Mucosa of stomach (tissue), 1 donor: ENCODE measurements around the gene RNF150.
"Not testable (repeated sequence)": the region's sequence is repeated elsewhere in the genome, so short reads cannot be mapped to it uniquely, and the experiment has no call there.

Source experiments
- H3K27me3 ChIP-seq: one replicate; pipeline ENCODE4 v1.7.0; 2013; ENCODE audit warnings: mild to moderate bottlenecking, low read length; ENCODE audit not compliant: control insufficient read depth, insufficient read depth
- H3K36me3 ChIP-seq: one replicate; pipeline ENCODE4 v1.7.0; 2013; ENCODE audit warnings: low read length; ENCODE audit not compliant: control insufficient read depth, insufficient read depth
- H3K4me1 ChIP-seq: one replicate; pipeline ENCODE4 v1.7.0; 2013; ENCODE audit warnings: mild to moderate bottlenecking, low read length; ENCODE audit not compliant: control insufficient read depth, insufficient read depth
- H3K4me3 ChIP-seq: one replicate; pipeline ENCODE4 v1.7.0; 2013; ENCODE audit warnings: low read length
- H3K9ac ChIP-seq: one replicate; pipeline ENCODE4 v1.7.0; 2013; ENCODE audit warnings: mild to moderate bottlenecking, low read length, moderate library complexity
- H3K9me3 ChIP-seq: one replicate; pipeline ENCODE4 v1.7.0; 2013; ENCODE audit warnings: mild to moderate bottlenecking, low read length, moderate library complexity; ENCODE audit not compliant: control insufficient read depth
- donor health status: Pancreatic carcinoma.

The RNF150 gene

GRCh38 chr4:141058591-141059512 lies 74.4 kb downstream of the RNF150 start:
- Histone ChIP-seq H3K9ac (no peak overlapping the region), H3K4me1 (no peaks in the 10 kb centered on the region), H3K4me3 (no peak overlapping the region), H3K36me3 (no peaks in the 10 kb centered on the region), H3K27me3 (no peaks in the 10 kb centered on the region), H3K9me3 (no peaks in the 10 kb centered on the region)

GRCh38 chr4:141057582-141057981 lies 75.7 kb downstream of the RNF150 start:
- H3K4me1 ChIP-seq, result no peaks in the 10 kb centered on the region
- no peaks in the 10 kb centered on the region for H3K27me3 ChIP-seq
- no peak overlapping the region for H3K4me3 ChIP-seq
- H3K9ac ChIP-seq, result no peak overlapping the region
- no peaks in the 10 kb centered on the region for H3K36me3 ChIP-seq
- H3K9me3 ChIP-seq, result no peaks in the 10 kb centered on the region

GRCh38 chr4:141056473-141056872 lies 76.8 kb downstream of the RNF150 start:
- Histone ChIP-seq H3K27me3 (no peaks in the 10 kb centered on the region), H3K4me3 (no peak overlapping the region), H3K9me3 (no peaks in the 10 kb centered on the region), H3K36me3 (no peaks in the 10 kb centered on the region), H3K9ac (no peak overlapping the region), H3K4me1 (no peaks in the 10 kb centered on the region)

- Histone ChIP-seq H3K9me3 (no peaks in the 10 kb centered on the region), H3K4me3 (no peak overlapping the region), H3K27me3 (no peaks in the 10 kb centered on the region), H3K9ac (no peak overlapping the region), H3K36me3 (no peaks in the 10 kb centered on the region), H3K4me1 (no peaks in the 10 kb centered on the region)
Measured at GRCh38 chr4:141054446-141054845, 78.8 kb downstream of the RNF150 start.

GRCh38 chr4:141050999-141051398 lies 82.3 kb downstream of the RNF150 start:
- not testable (repeated sequence) for H3K36me3 ChIP-seq, H3K9ac ChIP-seq, H3K4me1 ChIP-seq, H3K4me3 ChIP-seq, H3K9me3 ChIP-seq, H3K27me3 ChIP-seq

- H3K9ac ChIP-seq, result no peak overlapping the region
- no peaks in the 10 kb centered on the region for H3K9me3 ChIP-seq
- no peaks in the 10 kb centered on the region for H3K36me3 ChIP-seq
- no peaks in the 10 kb centered on the region for H3K27me3 ChIP-seq
- no peaks in the 10 kb centered on the region for H3K4me1 ChIP-seq
- no peak overlapping the region for H3K4me3 ChIP-seq
Measured at GRCh38 chr4:141047228-141047884, 85.9 kb downstream of the RNF150 start.

GRCh38 chr4:141046255-141046654 lies 87.0 kb downstream of the RNF150 start:
- no peak overlapping the region for H3K4me3 ChIP-seq
- no peaks in the 10 kb centered on the region for H3K9me3 ChIP-seq
- no peak overlapping the region for H3K9ac ChIP-seq
- H3K27me3 ChIP-seq, result no peaks in the 10 kb centered on the region
- no peaks in the 10 kb centered on the region for H3K4me1 ChIP-seq
- no peaks in the 10 kb centered on the region for H3K36me3 ChIP-seq

- no peak overlapping the region for H3K9ac ChIP-seq
- no peaks in the 10 kb centered on the region for H3K36me3 ChIP-seq
- H3K4me3 ChIP-seq, result no peak overlapping the region
- no peaks in the 10 kb centered on the region for H3K4me1 ChIP-seq
- H3K27me3 ChIP-seq, result no peaks in the 10 kb centered on the region
- no peaks in the 10 kb centered on the region for H3K9me3 ChIP-seq
Measured at GRCh38 chr4:141045848-141046247, 87.4 kb downstream of the RNF150 start.

GRCh38 chr4:141041021-141041476 lies 92.2 kb downstream of the RNF150 start:
- no peaks in the 10 kb centered on the region for H3K36me3 ChIP-seq
- no peaks in the 10 kb centered on the region for H3K27me3 ChIP-seq
- H3K9ac ChIP-seq, result no peak overlapping the region
- no peaks in the 10 kb centered on the region for H3K9me3 ChIP-seq
- H3K4me3 ChIP-seq, result no peak overlapping the region
- H3K4me1 ChIP-seq, result no peaks in the 10 kb centered on the region

GRCh38 chr4:141039156-141039555 lies 94.1 kb downstream of the RNF150 start:
- Histone ChIP-seq H3K4me3 (no peak overlapping the region), H3K4me1 (no peaks in the 10 kb centered on the region), H3K9me3 (no peaks in the 10 kb centered on the region)

GRCh38 chr4:141038428-141038827 lies 94.8 kb downstream of the RNF150 start:
- no peaks in the 10 kb centered on the region for H3K9me3 ChIP-seq
- no peaks in the 10 kb centered on the region for H3K36me3 ChIP-seq
- H3K4me3 ChIP-seq, result no peak overlapping the region
- no peak overlapping the region for H3K9ac ChIP-seq
- H3K27me3 ChIP-seq, result no peaks in the 10 kb centered on the region
- H3K4me1 ChIP-seq, result no peaks in the 10 kb centered on the region

More at GRCh38 chr4:141039156-141039555, 94.1 kb downstream of the RNF150 start:
- Histone ChIP-seq H3K36me3 (no peaks in the 10 kb centered on the region), H3K9ac (no peak overlapping the region), H3K27me3 (no peaks in the 10 kb centered on the region)

GRCh38 chr4:141037446-141037845 lies 95.8 kb downstream of the RNF150 start:
- no peak overlapping the region for H3K4me3 ChIP-seq
- no peaks in the 10 kb centered on the region for H3K9me3 ChIP-seq
- H3K36me3 ChIP-seq, result no peaks in the 10 kb centered on the region
- no peak overlapping the region for H3K9ac ChIP-seq
- no peaks in the 10 kb centered on the region for H3K27me3 ChIP-seq
- no peaks in the 10 kb centered on the region for H3K4me1 ChIP-seq
